T-helper 1 cell treated with Interleukin-12 subunit alpha and Interleukin-12 subunit beta and Interleukin-4 antibody, amounts not matched to agents 30 μg/mL and 1 μg/mL, for 36 hours (primary cell): ENCODE measurements around the gene CCDC80.

Source experiments
- H3K27ac Mint-ChIP-seq: one replicate; pipeline ENCODE4 v1.8.0; 2021; ENCODE audit warnings: mild to moderate bottlenecking, mixed read lengths
- H3K27me3 Mint-ChIP-seq: one replicate; pipeline ENCODE4 v1.8.0; 2021; ENCODE audit warnings: low read depth, mixed read lengths
- H3K36me3 Mint-ChIP-seq: one replicate; pipeline ENCODE4 v1.8.0; 2021; ENCODE audit warnings: low read depth, mixed read lengths
- H3K4me1 Mint-ChIP-seq: one replicate; pipeline ENCODE4 v1.8.0; 2021; ENCODE audit warnings: low read depth, mixed read lengths
- H3K4me3 Mint-ChIP-seq: one replicate; pipeline ENCODE4 v1.8.0; 2021; ENCODE audit warnings: mild to moderate bottlenecking, moderate library complexity, mixed read lengths
- H3K9me3 Mint-ChIP-seq: one replicate; pipeline ENCODE4 v1.8.0; 2021; ENCODE audit warnings: mixed read lengths

The CCDC80 gene, protein sequence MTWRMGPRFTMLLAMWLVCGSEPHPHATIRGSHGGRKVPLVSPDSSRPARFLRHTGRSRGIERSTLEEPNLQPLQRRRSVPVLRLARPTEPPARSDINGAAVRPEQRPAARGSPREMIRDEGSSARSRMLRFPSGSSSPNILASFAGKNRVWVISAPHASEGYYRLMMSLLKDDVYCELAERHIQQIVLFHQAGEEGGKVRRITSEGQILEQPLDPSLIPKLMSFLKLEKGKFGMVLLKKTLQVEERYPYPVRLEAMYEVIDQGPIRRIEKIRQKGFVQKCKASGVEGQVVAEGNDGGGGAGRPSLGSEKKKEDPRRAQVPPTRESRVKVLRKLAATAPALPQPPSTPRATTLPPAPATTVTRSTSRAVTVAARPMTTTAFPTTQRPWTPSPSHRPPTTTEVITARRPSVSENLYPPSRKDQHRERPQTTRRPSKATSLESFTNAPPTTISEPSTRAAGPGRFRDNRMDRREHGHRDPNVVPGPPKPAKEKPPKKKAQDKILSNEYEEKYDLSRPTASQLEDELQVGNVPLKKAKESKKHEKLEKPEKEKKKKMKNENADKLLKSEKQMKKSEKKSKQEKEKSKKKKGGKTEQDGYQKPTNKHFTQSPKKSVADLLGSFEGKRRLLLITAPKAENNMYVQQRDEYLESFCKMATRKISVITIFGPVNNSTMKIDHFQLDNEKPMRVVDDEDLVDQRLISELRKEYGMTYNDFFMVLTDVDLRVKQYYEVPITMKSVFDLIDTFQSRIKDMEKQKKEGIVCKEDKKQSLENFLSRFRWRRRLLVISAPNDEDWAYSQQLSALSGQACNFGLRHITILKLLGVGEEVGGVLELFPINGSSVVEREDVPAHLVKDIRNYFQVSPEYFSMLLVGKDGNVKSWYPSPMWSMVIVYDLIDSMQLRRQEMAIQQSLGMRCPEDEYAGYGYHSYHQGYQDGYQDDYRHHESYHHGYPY

GRCh38 chr3:112640930-112641801 lies at the start of gene CCDC80:
Gene CCDC80, minus strand, starts transcription at chr3:112641143. Its CDS starts 1,238 bp downstream, at chr3:112639905.
- H3K4me3 Mint-ChIP-seq = no peak within 1 kb of the TSS
- no peaks in the 10 kb centered on the region for H3K36me3 Mint-ChIP-seq
- H3K4me1 Mint-ChIP-seq = peaks cover 15% of the 10 kb centered on the region
- no peaks in the 10 kb centered on the region for H3K9me3 Mint-ChIP-seq
- H3K27me3 Mint-ChIP-seq = no peaks in the 10 kb centered on the region
- no peak within 1 kb of the TSS for H3K27ac Mint-ChIP-seq

GRCh38 chr3:112689989-112690388 lies 49.0 kb upstream of the CCDC80 start:
- Mint-ChIP-seq H3K27ac (no peak overlapping the region), H3K9me3 (peaks cover 5% of the 10 kb centered on the region), H3K36me3 (peaks cover 9% of the 10 kb centered on the region), H3K4me3 (no peak overlapping the region), H3K27me3 (peaks cover 14% of the 10 kb centered on the region), H3K4me1 (peaks cover 24% of the 10 kb centered on the region)

GRCh38 chr3:112689385-112689784 lies 48.4 kb upstream of the CCDC80 start:
- H3K4me1 Mint-ChIP-seq = peaks cover 24% of the 10 kb centered on the region
- H3K27me3 Mint-ChIP-seq = peaks cover 14% of the 10 kb centered on the region
- peaks cover 9% of the 10 kb centered on the region for H3K36me3 Mint-ChIP-seq
- H3K4me3 Mint-ChIP-seq = no peak overlapping the region
- peaks cover 5% of the 10 kb centered on the region for H3K9me3 Mint-ChIP-seq
- no peak overlapping the region for H3K27ac Mint-ChIP-seq

GRCh38 chr3:112688819-112689218 lies 47.9 kb upstream of the CCDC80 start:
- H3K9me3 Mint-ChIP-seq = peaks cover 5% of the 10 kb centered on the region
- peaks cover 14% of the 10 kb centered on the region for H3K27me3 Mint-ChIP-seq
- no peak overlapping the region for H3K4me3 Mint-ChIP-seq
- peaks cover 7% of the 10 kb centered on the region for H3K36me3 Mint-ChIP-seq
- H3K4me1 Mint-ChIP-seq = peaks cover 24% of the 10 kb centered on the region
- no peak overlapping the region for H3K27ac Mint-ChIP-seq

- peaks cover 21% of the 10 kb centered on the region for H3K4me1 Mint-ChIP-seq
- no peak overlapping the region for H3K4me3 Mint-ChIP-seq
- peaks cover 5% of the 10 kb centered on the region for H3K9me3 Mint-ChIP-seq
- H3K36me3 Mint-ChIP-seq = peaks cover 6% of the 10 kb centered on the region
- H3K27me3 Mint-ChIP-seq = peaks cover 14% of the 10 kb centered on the region
- no peak overlapping the region for H3K27ac Mint-ChIP-seq
Measured at GRCh38 chr3:112688085-112688769, 47.3 kb upstream of the CCDC80 start.

DNA sequence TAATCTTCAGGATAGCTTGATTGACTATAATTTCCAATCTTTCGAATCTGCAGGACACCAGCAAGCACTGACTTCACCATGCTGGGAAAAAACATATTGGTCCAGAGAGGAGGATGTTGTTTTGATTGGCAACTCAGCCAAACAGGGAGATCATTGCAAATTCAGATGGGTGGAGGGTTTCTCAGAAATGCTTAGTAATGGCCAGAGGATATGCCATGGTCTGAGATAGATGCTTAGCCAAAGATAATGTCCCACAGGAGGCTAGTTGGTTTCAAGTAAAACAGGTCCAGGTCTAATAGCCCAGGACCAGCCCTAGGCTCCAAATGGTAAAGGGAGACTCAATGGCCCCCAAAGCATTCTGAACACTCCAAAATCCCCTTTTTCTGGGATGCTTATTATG lies 46.7 kb upstream of the CCDC80 start:
- Mint-ChIP-seq H3K36me3 (peaks cover 6% of the 10 kb centered on the region), H3K4me1 (peaks cover 21% of the 10 kb centered on the region), H3K27me3 (peaks cover 14% of the 10 kb centered on the region), H3K9me3 (peaks cover 5% of the 10 kb centered on the region), H3K4me3 (no peak overlapping the region), H3K27ac (no peak overlapping the region)

GRCh38 chr3:112687211-112687610 lies 46.3 kb upstream of the CCDC80 start:
- Mint-ChIP-seq H3K36me3 (peaks cover 3% of the 10 kb centered on the region), H3K4me3 (no peak overlapping the region), H3K27me3 (peaks cover 14% of the 10 kb centered on the region), H3K4me1 (peaks cover 21% of the 10 kb centered on the region), H3K27ac (no peak overlapping the region), H3K9me3 (peaks cover 2% of the 10 kb centered on the region)

- Mint-ChIP-seq H3K27me3 (peaks cover 14% of the 10 kb centered on the region), H3K36me3 (peaks cover 1% of the 10 kb centered on the region), H3K4me3 (no peak overlapping the region), H3K4me1 (peaks cover 23% of the 10 kb centered on the region), H3K9me3 (no peaks in the 10 kb centered on the region), H3K27ac (no peak overlapping the region)
Measured at GRCh38 chr3:112685956-112686799, 45.2 kb upstream of the CCDC80 start.

- no peak overlapping the region for H3K27ac Mint-ChIP-seq
- no peaks in the 10 kb centered on the region for H3K9me3 Mint-ChIP-seq
- no peak overlapping the region for H3K4me3 Mint-ChIP-seq
- peaks cover 14% of the 10 kb centered on the region for H3K27me3 Mint-ChIP-seq
- peaks cover 23% of the 10 kb centered on the region for H3K4me1 Mint-ChIP-seq
- H3K36me3 Mint-ChIP-seq = peaks cover 1% of the 10 kb centered on the region
Measured at GRCh38 chr3:112685420-112685819, 44.5 kb upstream of the CCDC80 start.

DNA sequence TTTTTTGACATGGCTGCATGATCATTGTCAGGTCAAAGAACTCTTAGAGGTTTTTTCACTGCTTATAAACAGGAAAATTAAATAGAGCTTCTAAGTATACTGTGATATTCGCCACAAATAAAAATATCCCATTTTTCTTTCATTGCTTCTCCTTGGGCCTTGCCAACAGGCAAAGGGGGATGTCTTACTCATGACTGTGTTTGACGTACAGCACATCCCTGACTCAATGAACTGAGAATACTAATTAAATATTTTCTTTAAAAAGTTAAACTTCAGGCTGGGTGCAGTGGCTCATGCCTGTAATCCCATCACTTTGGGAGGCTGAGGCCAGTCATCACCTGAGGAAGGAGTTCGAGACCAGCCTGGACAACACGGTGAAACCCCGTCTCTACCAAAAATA lies 41.4 kb upstream of the CCDC80 start:
- Mint-ChIP-seq H3K36me3 (peaks cover 9% of the 10 kb centered on the region), H3K4me3 (no peak overlapping the region), H3K9me3 (no peaks in the 10 kb centered on the region), H3K27me3 (peaks cover 10% of the 10 kb centered on the region), H3K27ac (no peak overlapping the region), H3K4me1 (peaks cover 24% of the 10 kb centered on the region)

DNA sequence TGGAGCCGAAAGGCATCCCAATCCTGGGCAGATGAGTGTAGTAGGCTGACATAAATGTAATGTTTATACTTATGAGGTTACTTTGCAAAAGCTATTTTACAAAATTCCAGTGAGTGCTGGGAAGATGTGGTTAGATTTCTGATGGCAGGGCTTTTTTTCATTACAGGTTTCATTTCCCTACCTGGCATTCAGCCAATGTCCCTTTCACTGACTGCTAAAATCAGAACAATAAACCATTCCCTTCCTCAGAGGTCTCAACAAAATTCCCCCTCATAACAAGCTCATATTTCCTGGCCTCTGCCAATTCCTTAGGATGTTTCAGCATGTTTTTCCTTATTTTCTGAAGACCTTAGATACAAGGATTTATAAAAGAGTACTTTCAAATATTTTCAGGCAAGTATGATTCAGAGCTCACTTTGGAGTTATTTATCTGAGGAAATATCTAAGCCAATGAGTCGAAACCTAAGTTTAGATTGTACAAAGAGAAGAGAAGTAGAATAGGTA lies 40.9 kb upstream of the CCDC80 start:
- Mint-ChIP-seq H3K27me3 (peaks cover 9% of the 10 kb centered on the region), H3K36me3 (peaks cover 9% of the 10 kb centered on the region), H3K27ac (no peak overlapping the region), H3K9me3 (no peaks in the 10 kb centered on the region), H3K4me1 (peaks cover 28% of the 10 kb centered on the region), H3K4me3 (no peak overlapping the region)

DNA sequence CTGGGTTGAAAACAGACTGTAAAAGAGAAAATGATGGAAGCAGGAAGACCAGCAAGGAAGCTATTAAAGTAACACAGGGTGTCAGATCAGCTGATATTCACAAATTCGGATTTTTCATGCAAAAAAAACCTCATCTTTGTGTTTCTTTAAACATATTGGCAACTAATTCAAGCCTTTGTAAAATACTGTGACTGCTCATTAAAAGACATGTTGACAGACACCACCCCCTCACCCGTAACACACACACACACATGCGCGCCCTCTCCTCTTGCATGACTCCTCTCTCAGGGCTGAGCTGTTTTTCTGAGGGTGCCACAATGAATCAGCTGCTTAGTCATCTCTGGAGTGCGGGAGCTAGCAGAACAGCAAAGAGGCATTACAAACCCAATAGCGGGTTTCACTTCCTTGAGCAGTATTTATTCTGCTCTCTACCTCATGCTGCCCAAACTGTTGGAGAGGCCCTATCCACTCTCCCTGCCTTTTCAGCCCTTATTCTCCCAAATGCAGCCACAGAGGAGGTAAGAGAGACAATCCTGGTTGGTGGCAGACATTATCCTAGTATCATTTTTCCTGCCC lies 35.8 kb upstream of the CCDC80 start:
- peak overlapping the region; percentile 95 for H3K27ac Mint-ChIP-seq
- peaks cover 72% of the 10 kb centered on the region for H3K4me1 Mint-ChIP-seq
- no peaks in the 10 kb centered on the region for H3K27me3 Mint-ChIP-seq
- H3K4me3 Mint-ChIP-seq = peak overlapping the region; percentile 77
- H3K36me3 Mint-ChIP-seq = peaks cover 16% of the 10 kb centered on the region
- H3K9me3 Mint-ChIP-seq = no peaks in the 10 kb centered on the region
